IPS-15b (cell line): ENCODE measurements around the gene KIF5C.

Source experiments
- H3K27me3 ChIP-seq: one replicate; pipeline ENCODE4 v1.6.1; 2013; ENCODE audit warnings: low read length; ENCODE audit not compliant: control insufficient read depth, insufficient read depth
- H3K36me3 ChIP-seq: one replicate; pipeline ENCODE4 v1.6.1; 2013; ENCODE audit warnings: low read length; ENCODE audit not compliant: control insufficient read depth, insufficient read depth
- H3K4me1 ChIP-seq: one replicate; pipeline ENCODE4 v1.6.1; 2013; ENCODE audit warnings: mild to moderate bottlenecking, low read length; ENCODE audit not compliant: control insufficient read depth, insufficient read depth
- H3K4me3 ChIP-seq: one replicate; pipeline ENCODE4 v1.5.1; 2013; ENCODE audit warnings: low read depth, low read length
- H3K9ac ChIP-seq: one replicate; pipeline ENCODE4 v1.6.1; 2013; ENCODE audit warnings: low read depth, mild to moderate bottlenecking, low read length
- H3K9me3 ChIP-seq: one replicate; pipeline ENCODE4 v1.6.1; 2013; ENCODE audit warnings: mild to moderate bottlenecking, low read length; ENCODE audit not compliant: control insufficient read depth, insufficient read depth

Gene KIF5C

DNA sequence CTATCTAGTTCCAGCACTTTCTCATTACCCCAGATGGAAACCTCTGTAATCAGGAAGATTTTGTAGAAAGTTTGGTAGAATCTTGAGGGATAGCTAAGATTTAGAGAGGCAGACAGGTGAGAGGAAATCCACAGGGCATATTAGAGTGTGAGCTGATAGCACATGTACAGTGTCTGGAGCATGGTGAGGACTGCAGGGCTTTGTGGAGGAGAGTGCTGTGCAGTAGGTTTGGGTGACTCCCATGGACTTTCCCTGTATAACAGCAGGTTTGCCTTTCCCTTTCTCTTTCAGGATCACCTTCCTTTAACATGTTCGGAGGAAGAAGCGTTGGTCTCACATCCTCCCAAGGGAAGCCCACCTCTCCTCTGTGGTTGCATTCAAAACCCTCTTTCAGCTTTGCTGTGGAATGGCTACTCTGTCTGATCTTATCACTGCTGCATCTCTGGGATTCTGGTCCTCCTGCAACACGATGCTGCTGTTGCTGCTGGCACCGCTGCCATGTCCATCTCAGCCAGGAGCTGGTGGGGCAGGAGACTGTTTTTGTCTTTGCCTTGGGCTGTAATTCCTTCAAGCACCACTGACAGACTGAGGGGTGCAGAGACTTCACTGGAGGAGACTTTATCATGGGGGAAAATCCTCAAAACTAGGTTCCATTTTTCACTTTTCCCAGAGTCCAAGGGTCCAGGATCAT lies 7.8 kb upstream of the KIF5C start:
- H3K4me3 ChIP-seq, result no peak overlapping the region
- H3K27me3 ChIP-seq, result peaks cover 2% of the 10 kb centered on the region
- H3K4me1 ChIP-seq, result no peaks in the 10 kb centered on the region
- H3K9me3 ChIP-seq, result no peaks in the 10 kb centered on the region
- H3K36me3 ChIP-seq, result no peaks in the 10 kb centered on the region
- no peak overlapping the region for H3K9ac ChIP-seq

- H3K27me3 ChIP-seq, result peaks cover 14% of the 10 kb centered on the region
- H3K4me3 ChIP-seq, result peak overlapping the region; percentile 91
- H3K36me3 ChIP-seq, result no peaks in the 10 kb centered on the region
- peaks cover 4% of the 10 kb centered on the region for H3K4me1 ChIP-seq
- no peaks in the 10 kb centered on the region for H3K9me3 ChIP-seq
- H3K9ac ChIP-seq, result no peak overlapping the region
Measured at GRCh38 chr2:148875387-148876051, 492 bp downstream of the KIF5C start.

DNA sequence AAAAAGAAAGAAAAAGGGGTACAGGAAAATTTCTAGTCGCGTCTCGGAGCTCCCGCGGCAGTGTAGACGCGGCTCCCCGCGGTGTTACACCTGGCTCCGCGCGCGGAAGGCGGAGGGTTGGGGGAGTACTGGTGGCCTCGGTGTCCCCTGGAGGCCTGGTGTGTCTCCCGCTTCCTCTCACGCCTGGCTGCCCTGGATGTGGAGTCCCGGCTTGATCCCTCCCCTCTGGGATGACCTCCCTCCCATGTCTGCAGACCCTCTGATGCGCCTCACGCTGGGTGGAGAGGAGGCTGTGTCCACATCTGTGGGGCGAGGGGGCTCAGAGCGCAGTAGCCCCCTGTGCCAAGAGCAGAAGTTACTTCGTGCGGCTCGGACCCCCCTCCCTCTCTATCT lies 1.2 kb downstream of the KIF5C start:
- Histone ChIP-seq H3K27me3 (peaks cover 14% of the 10 kb centered on the region), H3K9ac (peak overlapping the region; percentile 61), H3K9me3 (no peaks in the 10 kb centered on the region), H3K36me3 (no peaks in the 10 kb centered on the region), H3K4me3 (peak overlapping the region; percentile 91), H3K4me1 (peaks cover 4% of the 10 kb centered on the region)

DNA sequence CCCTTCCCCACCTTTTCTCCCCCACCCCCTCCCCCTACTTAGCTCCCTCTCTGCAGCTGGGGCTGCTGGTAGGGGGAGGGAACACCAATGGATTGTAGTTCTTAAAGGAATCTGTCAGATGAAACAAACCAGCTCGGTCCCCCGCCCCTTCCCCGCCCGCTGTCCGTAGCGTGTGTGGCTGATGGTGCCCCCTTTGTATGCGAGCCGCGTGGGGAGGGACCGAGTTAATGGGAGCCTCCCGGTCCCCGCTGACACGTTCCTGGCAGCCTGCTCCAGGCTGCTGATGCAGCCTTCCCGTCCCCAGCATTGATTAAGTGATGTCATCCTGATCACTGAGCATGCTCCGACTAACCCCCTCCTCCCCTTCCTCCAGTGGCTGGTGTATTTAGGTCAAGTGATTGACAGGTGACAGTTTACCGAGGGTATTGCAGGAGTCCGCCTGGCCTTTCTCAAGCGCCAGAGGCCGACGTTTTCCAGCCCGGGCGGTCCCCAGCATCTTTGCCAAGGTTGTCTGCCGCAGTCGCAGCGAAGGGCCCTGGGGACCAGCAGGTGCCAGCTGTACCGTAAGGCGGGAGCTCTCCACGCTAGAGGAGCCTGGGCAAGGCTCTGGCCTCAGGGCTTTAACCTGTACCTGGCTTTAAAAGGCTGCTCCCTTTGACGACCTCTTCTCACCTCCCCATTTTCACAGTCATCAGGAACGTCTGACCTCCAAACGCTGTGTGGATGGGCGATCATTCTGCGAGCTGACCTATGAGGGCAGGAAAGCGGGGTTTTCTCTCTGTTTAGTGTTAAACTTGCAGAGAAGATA lies 1.8 kb downstream of the KIF5C start:
- Histone ChIP-seq H3K9ac (no peak overlapping the region), H3K4me3 (peak overlapping the region; percentile 91), H3K9me3 (no peaks in the 10 kb centered on the region), H3K27me3 (peaks cover 14% of the 10 kb centered on the region), H3K36me3 (no peaks in the 10 kb centered on the region), H3K4me1 (peaks cover 4% of the 10 kb centered on the region)

GRCh38 chr2:148877403-148877740 lies 2.3 kb downstream of the KIF5C start:
- Histone ChIP-seq H3K9ac (no peak overlapping the region), H3K4me3 (peak overlapping the region; percentile 91), H3K9me3 (no peaks in the 10 kb centered on the region), H3K36me3 (no peaks in the 10 kb centered on the region), H3K27me3 (peaks cover 10% of the 10 kb centered on the region), H3K4me1 (peaks cover 4% of the 10 kb centered on the region)

DNA sequence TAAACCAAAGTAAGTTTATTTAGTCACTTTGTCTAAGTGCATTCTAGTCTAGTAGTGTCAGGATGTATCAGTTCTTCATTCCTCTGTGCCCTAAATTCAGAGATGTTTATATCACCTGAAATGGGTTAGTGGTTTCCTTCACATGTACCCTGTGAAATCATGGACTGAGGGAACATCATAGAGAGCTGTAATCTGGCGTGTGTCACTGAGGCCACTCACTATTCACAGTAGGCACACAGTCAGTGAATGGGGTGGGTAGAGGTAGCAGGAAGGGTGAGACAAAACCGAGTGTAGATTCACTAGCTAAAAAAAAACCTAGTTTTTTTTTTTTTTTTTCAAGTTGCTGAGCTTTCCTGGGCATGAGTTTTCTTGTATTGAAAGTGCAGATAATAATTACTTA lies 5.6 kb downstream of the KIF5C start:
- Histone ChIP-seq H3K27me3 (no peaks in the 10 kb centered on the region), H3K4me3 (no peak overlapping the region), H3K4me1 (peaks cover 4% of the 10 kb centered on the region), H3K9ac (no peak overlapping the region), H3K9me3 (no peaks in the 10 kb centered on the region), H3K36me3 (no peaks in the 10 kb centered on the region)

- H3K9ac ChIP-seq, result no peak overlapping the region
- no peak overlapping the region for H3K4me3 ChIP-seq
- no peaks in the 10 kb centered on the region for H3K9me3 ChIP-seq
- H3K4me1 ChIP-seq, result peaks cover 6% of the 10 kb centered on the region
- no peaks in the 10 kb centered on the region for H3K36me3 ChIP-seq
- no peaks in the 10 kb centered on the region for H3K27me3 ChIP-seq
Measured at GRCh38 chr2:148882051-148882450, 7.0 kb downstream of the KIF5C start.

DNA sequence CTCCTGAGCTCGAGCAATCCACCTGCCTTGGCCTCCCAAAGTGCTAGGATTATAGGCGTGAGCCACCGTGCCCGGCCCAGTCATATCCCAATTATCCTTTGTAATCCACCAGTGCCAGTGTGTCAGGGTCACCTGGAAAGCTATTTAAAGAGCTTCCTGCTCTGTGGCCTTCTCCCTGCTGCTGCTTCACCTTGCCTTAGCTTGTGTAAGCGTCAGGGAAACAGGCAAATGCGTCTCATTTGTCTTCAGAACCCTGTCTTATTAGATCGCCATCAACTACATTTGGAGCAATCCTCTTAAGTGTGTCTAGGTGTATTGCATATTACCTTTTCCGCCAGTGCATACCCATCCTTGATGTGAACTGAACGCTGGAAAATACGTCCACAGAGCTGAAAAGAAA lies 10.2 kb downstream of the KIF5C start:
- no peaks in the 10 kb centered on the region for H3K27me3 ChIP-seq
- H3K4me1 ChIP-seq, result peaks cover 6% of the 10 kb centered on the region
- no peak overlapping the region for H3K9ac ChIP-seq
- no peak overlapping the region for H3K4me3 ChIP-seq
- H3K36me3 ChIP-seq, result no peaks in the 10 kb centered on the region
- H3K9me3 ChIP-seq, result no peaks in the 10 kb centered on the region

DNA sequence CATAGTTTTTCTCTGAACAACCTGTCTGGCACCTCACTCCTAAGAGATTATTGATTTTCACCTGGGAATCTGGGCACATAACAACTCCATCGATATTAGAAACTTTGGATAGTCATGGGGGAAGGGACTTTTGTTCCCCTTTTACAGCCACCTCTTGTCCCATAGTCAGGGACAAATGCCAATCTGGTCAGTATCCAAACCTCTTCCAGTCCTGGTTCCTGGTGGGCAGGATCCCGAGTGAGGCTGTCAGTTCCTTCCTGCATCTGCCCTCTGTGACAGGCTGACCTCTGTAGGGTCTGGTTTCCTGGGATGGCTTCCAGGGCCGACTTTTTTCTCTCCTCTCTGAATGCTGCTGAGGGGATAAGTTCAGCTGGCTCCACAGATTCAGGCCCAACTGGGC lies 11.0 kb downstream of the KIF5C start:
- Histone ChIP-seq H3K9me3 (no peaks in the 10 kb centered on the region), H3K27me3 (no peaks in the 10 kb centered on the region), H3K9ac (no peak overlapping the region), H3K4me1 (peaks cover 6% of the 10 kb centered on the region), H3K36me3 (no peaks in the 10 kb centered on the region), H3K4me3 (no peak overlapping the region)

DNA sequence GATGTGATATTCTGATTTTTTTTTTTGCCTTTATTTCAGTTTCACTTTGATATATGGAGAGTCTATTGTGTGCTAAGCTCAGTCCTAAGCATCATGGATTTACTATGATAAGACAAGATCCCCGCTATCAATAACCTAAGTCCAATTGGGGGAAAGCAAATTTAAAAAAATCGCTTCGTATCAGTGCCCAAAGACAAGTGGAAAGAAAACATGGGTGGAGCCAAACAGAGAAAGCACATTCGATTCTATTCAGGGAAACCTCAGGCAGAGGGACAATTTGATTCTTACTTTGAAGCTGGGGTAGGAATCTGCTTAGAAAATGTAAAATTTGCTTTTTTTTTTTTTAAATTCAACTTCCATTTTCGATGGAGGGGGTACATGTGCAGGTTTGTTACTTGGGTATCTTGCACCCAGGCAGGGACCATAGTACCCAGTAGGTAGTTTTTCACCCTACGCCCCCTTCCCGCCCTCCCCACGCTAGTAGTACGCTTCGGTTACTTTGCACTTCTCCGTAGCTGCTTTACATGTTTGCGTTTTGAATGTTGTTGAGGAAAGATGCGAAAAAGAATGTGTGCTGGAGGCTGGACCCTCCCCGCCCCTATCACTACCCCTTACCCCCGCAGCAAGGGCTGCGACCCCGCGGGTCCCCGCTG lies 12.4 kb downstream of the KIF5C start:
- Histone ChIP-seq H3K9me3 (peaks cover 3% of the 10 kb centered on the region), H3K4me1 (peaks cover 6% of the 10 kb centered on the region), H3K27me3 (no peaks in the 10 kb centered on the region), H3K9ac (no peak overlapping the region), H3K4me3 (peak overlapping the region; percentile 53), H3K36me3 (no peaks in the 10 kb centered on the region)

GRCh38 chr2:148888003-148888501 lies 13.0 kb downstream of the KIF5C start:
- no peaks in the 10 kb centered on the region for H3K27me3 ChIP-seq
- peaks cover 5% of the 10 kb centered on the region for H3K9me3 ChIP-seq
- H3K4me3 ChIP-seq, result peak overlapping the region; percentile 53
- H3K36me3 ChIP-seq, result no peaks in the 10 kb centered on the region
- peaks cover 6% of the 10 kb centered on the region for H3K4me1 ChIP-seq
- no peak overlapping the region for H3K9ac ChIP-seq
